Stimulated activated CD4-positive, alpha-beta T cell treated with anti-CD3 and anti-CD28 coated beads, Interleukin-4, amount 100 ng/mL, for 48 hours (primary cell): Measurements from ENCODE around the gene ITPK1.

ENCODE experiments used
- DNase-seq, 2 donors: peaks; one replicate each; pipeline ENCODE4 v3.0.0-alpha.2; 2020; ENCODE audit warnings: low read depth in 2 of 2

The ITPK1 gene

DNA sequence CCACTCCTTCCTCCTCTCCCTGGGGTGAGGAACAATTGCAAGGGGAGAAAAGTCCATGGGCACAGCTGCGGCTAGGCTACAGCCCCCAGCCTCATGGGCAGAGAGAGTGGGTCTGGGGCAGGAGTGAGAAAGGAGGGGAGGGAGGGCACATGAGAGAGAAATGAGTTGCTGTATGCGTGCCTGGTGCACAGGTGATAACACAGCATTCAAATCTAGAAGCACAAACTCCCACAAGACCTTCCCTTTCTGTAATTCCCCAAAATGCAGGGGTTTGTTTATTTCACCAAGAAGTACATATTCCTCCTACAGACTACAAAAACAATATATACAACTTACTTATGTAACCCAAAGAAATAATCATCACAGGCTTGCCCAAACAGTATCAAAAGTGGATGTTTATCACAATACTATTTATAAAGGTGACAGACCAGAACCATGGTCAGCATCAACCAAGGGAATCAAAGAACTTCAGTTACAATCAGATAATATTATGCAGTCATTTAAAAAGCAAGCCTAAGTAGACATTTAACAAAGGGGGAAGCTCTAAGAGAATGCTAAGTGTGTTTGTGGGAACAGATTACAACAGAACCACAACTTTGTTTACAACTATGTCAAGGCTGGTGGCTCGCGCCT is 54.2 kb downstream of the ITPK1 start:
- no peak for DNase-seq

GRCh38 chr14:93060841-93061240 is 54.9 kb downstream of the ITPK1 start:
- DNase-seq: no peak

DNA sequence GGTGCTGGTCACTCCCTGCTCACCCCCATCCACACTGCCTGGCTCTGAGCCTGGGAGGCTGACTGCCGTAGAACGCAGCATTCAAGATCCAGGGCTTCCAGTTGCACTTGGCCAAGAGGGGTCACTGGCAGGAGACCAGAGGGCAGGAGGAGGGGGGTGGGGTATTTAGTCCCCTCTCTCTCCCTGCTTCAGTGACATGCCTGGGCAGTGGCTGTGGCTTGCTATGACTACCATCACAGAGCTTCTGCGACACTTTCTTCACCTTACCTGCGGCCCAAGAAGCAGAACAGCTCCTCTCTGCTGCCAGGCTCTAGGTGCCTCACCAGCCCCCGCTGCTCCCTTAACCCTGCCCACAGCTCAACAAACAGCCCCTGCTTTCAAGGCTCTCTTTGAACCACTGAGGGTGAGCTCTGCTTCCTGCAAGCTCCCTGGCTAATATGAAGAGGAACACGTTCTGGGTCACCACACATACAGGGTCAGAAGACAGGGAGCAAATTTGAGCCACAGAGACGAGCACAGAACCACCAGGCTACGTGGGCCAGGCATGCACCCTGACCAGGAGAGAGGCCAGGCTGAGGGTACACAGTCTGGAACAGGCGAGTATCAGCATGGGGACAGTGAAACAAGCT is 55.7 kb downstream of the ITPK1 start:
- no peak for DNase-seq

GRCh38 chr14:93059260-93059659 is 56.5 kb downstream of the ITPK1 start:
- no peak for DNase-seq

DNA sequence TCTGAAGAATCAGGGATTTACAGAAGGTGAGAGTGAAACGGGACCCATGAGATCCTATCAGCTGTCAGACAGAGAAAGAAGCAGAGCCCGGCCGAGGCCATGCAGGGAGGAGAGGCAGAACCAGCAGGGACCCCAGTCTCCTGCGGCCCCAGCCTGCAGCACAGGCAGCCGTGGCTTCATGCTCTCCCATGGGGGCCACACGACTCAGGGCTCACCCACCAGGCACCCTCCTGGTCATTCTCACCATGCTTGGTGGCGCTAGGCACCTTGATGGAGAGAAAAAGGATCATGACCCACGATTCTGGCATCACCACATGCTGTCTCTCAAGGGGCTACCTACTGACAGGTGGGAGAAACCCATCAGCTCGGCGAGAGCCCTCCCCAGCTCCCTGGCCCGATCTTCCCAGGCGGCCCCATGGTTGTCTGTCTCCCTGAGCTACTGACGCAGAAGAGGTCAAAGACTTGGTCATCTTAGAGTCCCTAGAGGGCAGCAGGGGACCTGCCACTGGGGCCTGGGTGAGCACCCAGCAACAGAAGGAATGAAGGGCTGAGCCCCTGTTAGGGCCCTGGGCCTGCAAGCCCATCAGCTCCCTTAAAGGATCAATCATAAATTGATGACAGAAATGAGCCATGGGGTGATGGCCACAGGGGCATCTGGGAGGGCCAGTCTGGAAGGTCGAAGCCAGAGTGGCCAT is 58.0 kb downstream of the ITPK1 start:
- DNase-seq: no peak

DNA sequence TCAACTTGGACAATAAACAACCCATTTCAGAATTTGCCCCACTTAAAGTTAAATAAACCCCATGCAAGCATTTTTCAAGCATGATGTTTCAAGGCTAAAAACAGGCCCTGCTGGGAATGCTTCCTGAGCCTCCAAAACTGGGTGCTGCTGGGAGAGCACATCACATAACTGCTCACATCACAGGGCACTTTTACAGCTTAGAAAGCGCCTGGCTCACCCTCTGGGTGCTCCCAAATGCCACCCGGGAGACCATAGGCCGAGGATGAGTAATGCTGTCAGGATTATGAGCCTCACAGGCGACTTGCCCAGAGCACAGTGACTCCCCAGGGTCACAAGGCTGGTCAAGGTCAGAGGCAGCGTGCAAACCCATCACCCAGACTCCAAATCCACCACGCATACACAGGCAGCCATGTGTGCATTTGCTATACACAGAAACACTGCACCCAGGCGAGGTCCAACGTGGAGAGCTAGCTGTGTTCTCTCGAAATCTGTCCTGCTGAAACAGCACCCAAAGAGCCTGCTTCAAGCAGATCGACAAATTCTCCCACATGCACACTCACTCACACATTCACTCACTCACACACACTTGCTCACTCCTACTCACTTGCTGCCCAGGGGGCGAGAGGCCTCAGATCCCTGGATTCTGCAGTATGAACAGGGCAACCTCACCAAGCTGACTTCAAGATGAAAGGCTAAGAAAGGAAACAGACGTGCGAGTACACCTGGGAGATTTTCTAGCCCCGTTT is 58.7 kb downstream of the ITPK1 start:
- no peak for DNase-seq

- DNase-seq: no peak
Observed at GRCh38 chr14:93056166-93056839, 59.4 kb downstream of the ITPK1 start.

DNA sequence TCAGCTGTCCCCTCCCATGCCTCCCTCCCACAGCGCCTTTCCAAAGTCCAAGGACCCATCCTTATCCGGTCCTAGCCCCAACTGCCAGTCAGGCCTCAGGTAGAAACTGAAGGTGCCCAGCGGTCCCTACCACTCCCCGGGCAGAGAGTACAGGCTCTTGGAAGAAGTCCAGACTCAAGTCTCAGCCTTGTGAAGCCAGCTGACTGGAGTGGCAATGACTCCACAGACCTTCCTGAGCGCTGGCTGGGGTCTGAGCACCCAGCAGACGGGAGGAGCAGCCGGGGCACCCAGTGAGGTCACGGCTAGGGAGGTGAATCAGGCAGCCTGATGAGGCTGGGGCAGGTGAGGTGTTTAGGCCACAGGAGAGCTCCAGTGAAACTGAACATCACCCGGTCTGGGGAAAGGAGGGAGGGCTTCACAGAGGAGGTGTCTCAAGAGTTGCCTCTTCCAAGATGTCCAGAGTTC is 60.0 kb downstream of the ITPK1 start:
- DNase-seq: no peak

DNA sequence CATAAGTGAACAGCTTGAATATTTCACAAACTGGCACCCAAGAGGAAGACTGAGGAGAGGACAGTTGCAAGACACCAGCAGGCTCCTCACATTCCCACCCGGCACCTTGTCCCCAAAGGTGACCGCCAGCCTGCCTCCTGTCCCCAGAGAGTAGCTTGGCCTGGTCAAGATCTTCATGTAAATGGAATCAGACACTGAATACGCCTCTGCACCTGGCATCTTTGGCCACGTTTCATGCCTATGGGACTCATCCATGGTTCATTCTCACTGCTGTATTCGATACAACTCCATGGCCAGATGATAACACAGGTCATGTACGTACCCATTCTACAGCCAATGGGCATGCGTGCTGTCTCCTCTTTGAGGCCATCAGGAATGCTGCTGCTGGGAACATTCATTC is 60.8 kb downstream of the ITPK1 start:
- no peak for DNase-seq

GRCh38 chr14:93054006-93054405 is 61.7 kb downstream of the ITPK1 start:
- no peak for DNase-seq

DNA sequence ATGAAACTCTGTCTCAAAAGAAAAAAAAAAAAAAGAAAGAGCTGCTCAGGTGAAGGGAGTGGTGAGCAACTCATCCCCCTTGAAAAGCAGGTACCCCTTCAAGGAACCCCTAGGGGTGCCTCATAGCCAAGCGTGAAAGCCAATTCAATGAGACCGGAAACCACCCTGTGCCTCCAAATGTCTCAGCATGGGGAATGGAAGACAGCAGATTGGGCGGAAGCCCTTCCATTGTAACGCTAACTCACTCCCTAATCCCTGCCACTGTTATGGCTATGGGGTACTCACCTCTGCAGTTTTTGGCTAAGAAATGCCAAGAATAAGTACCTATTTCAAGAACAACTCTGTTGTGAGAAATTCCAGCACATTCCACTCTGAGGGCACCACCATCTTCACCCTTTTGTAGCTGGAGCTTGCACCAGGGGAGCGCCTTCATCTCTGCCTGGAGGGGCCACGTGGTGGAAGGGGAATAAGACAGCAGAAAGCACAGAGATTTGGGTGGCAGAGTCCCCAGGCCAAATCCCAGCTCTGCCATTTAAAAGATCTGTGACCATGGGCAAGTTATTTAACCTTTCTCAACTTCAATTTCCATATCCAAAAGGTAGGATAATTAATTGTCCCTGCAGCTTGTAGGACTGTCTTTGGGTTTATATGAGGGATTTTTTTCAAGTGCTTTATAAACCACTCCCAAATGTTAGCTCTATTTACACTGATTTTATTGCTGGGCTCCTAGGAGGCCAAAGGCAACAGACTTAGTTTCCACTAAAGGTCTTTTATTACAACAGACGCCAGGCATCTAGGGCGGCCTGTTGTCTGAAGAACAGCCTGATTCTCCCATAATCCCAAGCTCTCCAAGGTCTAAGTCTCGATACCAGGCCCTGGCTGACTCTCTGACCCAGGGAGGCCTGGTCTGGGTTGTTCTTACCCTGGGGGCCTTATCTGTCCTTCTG is 63.9 kb downstream of the ITPK1 start:
- DNase-seq: no peak

- DNase-seq: no peak
Observed at GRCh38 chr14:93050761-93051160, 65.0 kb downstream of the ITPK1 start.

DNA sequence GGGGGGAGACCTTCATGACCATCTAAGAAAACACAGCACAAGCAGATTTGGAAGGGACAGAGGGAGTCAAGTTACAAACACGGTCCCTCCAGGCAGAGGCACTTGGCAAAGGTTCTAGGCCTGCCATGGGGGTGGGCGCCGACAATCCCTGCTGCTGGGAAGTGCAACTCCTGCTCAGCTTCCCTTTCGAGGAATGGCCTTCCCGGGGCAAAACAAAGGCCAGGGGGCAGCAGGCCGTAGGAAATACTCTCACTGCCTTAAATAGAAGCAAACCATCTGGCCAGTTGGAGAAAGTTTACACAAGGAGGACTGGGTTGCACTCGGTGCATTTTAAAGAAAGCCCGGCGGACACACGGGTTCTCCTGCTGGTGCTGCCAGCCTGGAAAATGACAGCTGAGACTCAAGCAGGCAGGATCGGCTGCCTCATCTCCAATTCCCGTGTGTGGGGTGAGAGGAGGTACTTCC is 65.8 kb downstream of the ITPK1 start:
- DNase-seq: no peak

GRCh38 chr14:93049315-93049714 is 66.4 kb downstream of the ITPK1 start:
- DNase-seq: no peak

DNA sequence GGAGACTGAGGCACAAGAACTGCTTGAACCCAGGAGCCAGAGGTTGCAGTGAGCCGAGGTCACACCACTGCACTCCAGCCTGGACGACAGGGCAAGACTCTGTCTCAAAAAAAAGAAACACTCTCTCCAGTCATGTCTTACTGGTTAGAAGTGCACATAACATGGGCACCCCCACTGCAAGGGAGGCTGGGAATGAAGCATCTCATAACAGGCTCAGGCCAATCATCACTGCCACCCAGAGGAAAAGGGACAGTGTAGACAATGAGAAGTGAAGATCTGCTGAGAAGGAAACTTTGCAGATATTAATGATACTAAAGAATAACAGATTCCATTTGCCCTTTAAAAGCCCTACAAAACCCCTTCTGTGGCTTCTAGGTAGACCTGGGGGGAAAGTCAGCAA is 66.9 kb downstream of the ITPK1 start:
- DNase-seq: no peak

- no peak for DNase-seq
Observed at GRCh38 chr14:93047661-93048060, 68.1 kb downstream of the ITPK1 start.

GRCh38 chr14:93047157-93047556 is 68.6 kb downstream of the ITPK1 start:
- no peak for DNase-seq

GRCh38 chr14:93046705-93047050 is 69.0 kb downstream of the ITPK1 start:
- DNase-seq: no peak

- no peak for DNase-seq
Observed at GRCh38 chr14:93045965-93046704, 69.6 kb downstream of the ITPK1 start.

GRCh38 chr14:93045211-93045674 is 70.5 kb downstream of the ITPK1 start:
- no peak for DNase-seq
